Rectal smooth muscle tissue (tissue), 1 donor: ENCODE results near the gene CAPN5.
"Not testable (repeated sequence)": the region's sequence is repeated elsewhere in the genome, so short reads cannot be mapped to it uniquely, and the experiment has no call there.

Experiments used
- H3K27ac ChIP-seq: one replicate; pipeline ENCODE4 v1.7.0; 2013; ENCODE audit warnings: low read depth, low read length, inconsistent platforms
- H3K27me3 ChIP-seq: one replicate; pipeline ENCODE4 v1.7.0; 2013; ENCODE audit warnings: low read length; ENCODE audit not compliant: control insufficient read depth, insufficient read depth
- H3K36me3 ChIP-seq: one replicate; pipeline ENCODE4 v1.7.0; 2013; ENCODE audit warnings: low read length; ENCODE audit not compliant: control insufficient read depth, insufficient read depth
- H3K4me1 ChIP-seq: one replicate; pipeline ENCODE4 v1.7.0; 2013; ENCODE audit warnings: low read length; ENCODE audit not compliant: control insufficient read depth, insufficient read depth
- H3K4me3 ChIP-seq: one replicate; pipeline ENCODE4 v1.7.0; 2013; ENCODE audit warnings: low read length
- H3K9ac ChIP-seq: one replicate; pipeline ENCODE4 v1.7.0; 2013; ENCODE audit warnings: low read length

CAPN5 gene

GRCh38 chr11:77066229-77067042 lies at the start of gene CAPN5:
CAPN5 (plus strand) TSS chr11:77066971; CDS start chr11:77084887, 17,916 bp downstream.
- Histone ChIP-seq H3K27ac (peak within 1 kb of the TSS; percentile 93), H3K4me3 (peak within 1 kb of the TSS; percentile 82), H3K4me1 (peaks cover 3% of the 10 kb centered on the region), H3K36me3 (no peaks in the 10 kb centered on the region), H3K9ac (peak within 1 kb of the TSS; percentile 56), H3K27me3 (no peaks in the 10 kb centered on the region)

DNA sequence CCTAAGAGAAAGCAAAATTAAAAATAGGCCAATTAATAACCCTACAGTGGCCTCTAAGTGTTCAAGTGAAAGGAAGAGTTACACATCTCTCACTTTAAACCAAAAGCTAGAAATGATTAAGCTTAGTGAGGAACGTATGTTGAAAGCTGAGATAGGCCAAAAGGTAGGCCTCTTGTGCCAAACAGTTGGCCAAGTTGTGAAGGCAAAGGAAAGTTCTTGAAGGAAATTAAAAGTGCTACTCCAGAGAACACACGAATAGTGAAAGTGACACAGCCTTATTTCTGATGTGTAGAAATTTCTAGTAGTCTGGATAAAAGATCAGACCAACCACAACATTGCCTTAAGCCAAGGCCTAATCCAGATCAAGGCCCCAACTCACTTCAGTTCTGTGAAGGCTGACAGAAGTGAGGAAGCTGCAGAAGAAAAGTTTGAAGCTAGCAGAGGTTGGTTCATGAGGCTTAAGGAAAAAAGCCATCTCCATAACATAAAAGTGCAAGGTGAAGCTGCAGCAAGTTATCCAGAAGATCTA lies 48.3 kb upstream of the CAPN5 start:
- not testable (repeated sequence) for H3K4me1 ChIP-seq, H3K27me3 ChIP-seq, H3K4me3 ChIP-seq, H3K36me3 ChIP-seq, H3K9ac ChIP-seq, H3K27ac ChIP-seq

GRCh38 chr11:77019976-77020595 lies 46.7 kb upstream of the CAPN5 start:
- H3K36me3 ChIP-seq = no peaks in the 10 kb centered on the region
- H3K27ac ChIP-seq = no peak overlapping the region
- H3K4me1 ChIP-seq = no peaks in the 10 kb centered on the region

GRCh38 chr11:77020734-77021133 lies 46.0 kb upstream of the CAPN5 start:
- H3K27me3 ChIP-seq = no peaks in the 10 kb centered on the region
- no peak overlapping the region for H3K4me3 ChIP-seq
- no peaks in the 10 kb centered on the region for H3K4me1 ChIP-seq
- H3K27ac ChIP-seq = no peak overlapping the region
- H3K9ac ChIP-seq = no peak overlapping the region
- H3K36me3 ChIP-seq = no peaks in the 10 kb centered on the region

More at GRCh38 chr11:77019976-77020595, 46.7 kb upstream of the CAPN5 start:
- no peak overlapping the region for H3K4me3 ChIP-seq
- H3K27me3 ChIP-seq = no peaks in the 10 kb centered on the region
- H3K9ac ChIP-seq = no peak overlapping the region

- no peaks in the 10 kb centered on the region for H3K27me3 ChIP-seq
- H3K36me3 ChIP-seq = no peaks in the 10 kb centered on the region
- H3K4me3 ChIP-seq = no peak overlapping the region
- no peaks in the 10 kb centered on the region for H3K4me1 ChIP-seq
- no peak overlapping the region for H3K9ac ChIP-seq
- no peak overlapping the region for H3K27ac ChIP-seq
These were observed 42.0 kb upstream of the CAPN5 start for GRCh38 chr11:77024745-77025144.

- Histone ChIP-seq H3K27ac (no peak overlapping the region), H3K4me1 (no peaks in the 10 kb centered on the region)
These were observed 40.5 kb upstream of the CAPN5 start for GRCh38 chr11:77026221-77026620.

DNA sequence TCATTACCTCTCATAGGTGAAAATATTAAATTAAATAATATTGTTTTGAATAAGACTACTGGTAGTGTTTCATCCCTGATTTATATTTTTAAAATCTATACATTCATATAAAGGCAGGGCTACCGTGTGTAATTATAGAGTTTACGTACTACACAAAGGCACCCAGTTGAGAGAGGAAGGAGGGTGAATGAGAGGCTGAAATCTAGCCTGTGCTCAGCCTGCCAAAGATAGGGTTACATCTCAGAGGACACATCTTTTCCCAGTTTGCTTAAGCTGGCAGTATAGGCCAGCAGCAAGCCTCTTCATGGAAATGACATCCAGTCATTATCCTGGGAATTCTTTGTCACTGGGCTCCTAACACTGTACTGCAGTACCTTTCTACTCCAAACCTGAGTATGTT lies 40.0 kb upstream of the CAPN5 start:
- Histone ChIP-seq H3K27me3 (no peaks in the 10 kb centered on the region), H3K27ac (no peak overlapping the region), H3K4me1 (no peaks in the 10 kb centered on the region), H3K9ac (no peak overlapping the region), H3K36me3 (no peaks in the 10 kb centered on the region), H3K4me3 (no peak overlapping the region)

More at GRCh38 chr11:77026221-77026620, 40.5 kb upstream of the CAPN5 start:
- no peak overlapping the region for H3K9ac ChIP-seq
- no peaks in the 10 kb centered on the region for H3K27me3 ChIP-seq
- H3K36me3 ChIP-seq = no peaks in the 10 kb centered on the region
- H3K4me3 ChIP-seq = no peak overlapping the region

- Histone ChIP-seq H3K27ac (no peak overlapping the region), H3K4me1 (no peaks in the 10 kb centered on the region), H3K27me3 (no peaks in the 10 kb centered on the region), H3K4me3 (no peak overlapping the region), H3K9ac (no peak overlapping the region), H3K36me3 (no peaks in the 10 kb centered on the region)
These were observed 39.5 kb upstream of the CAPN5 start for GRCh38 chr11:77027275-77027674.

DNA sequence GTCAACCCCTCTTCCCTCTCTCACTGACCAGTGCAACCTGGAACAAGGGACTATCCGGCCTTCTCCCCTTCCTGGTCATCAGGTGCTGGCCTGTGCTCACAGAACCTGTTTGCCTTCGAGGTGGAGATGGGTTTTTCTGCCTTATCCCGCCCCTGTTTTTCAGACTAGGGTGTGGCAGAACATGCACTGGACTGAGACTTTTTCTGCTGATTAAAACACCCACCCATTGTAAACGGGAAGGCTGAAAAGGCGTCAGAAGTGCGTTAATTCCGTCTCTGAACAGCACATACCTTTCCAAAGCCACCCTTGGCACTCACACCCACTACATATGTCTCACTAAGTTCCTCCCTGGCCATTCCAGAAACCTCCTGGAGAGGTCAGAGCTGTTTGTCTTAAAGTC lies 36.9 kb upstream of the CAPN5 start:
- H3K27me3 ChIP-seq = no peaks in the 10 kb centered on the region
- H3K36me3 ChIP-seq = no peaks in the 10 kb centered on the region
- H3K27ac ChIP-seq = no peak overlapping the region
- no peaks in the 10 kb centered on the region for H3K4me1 ChIP-seq
- H3K9ac ChIP-seq = no peak overlapping the region
- H3K4me3 ChIP-seq = no peak overlapping the region

GRCh38 chr11:77030834-77031414 lies 35.8 kb upstream of the CAPN5 start:
- H3K4me3 ChIP-seq = no peak overlapping the region
- no peaks in the 10 kb centered on the region for H3K36me3 ChIP-seq
- H3K27ac ChIP-seq = no peak overlapping the region
- no peaks in the 10 kb centered on the region for H3K27me3 ChIP-seq
- no peaks in the 10 kb centered on the region for H3K4me1 ChIP-seq
- no peak overlapping the region for H3K9ac ChIP-seq

- Histone ChIP-seq H3K27ac (no peak overlapping the region), H3K4me3 (no peak overlapping the region), H3K4me1 (no peaks in the 10 kb centered on the region), H3K27me3 (no peaks in the 10 kb centered on the region), H3K9ac (no peak overlapping the region), H3K36me3 (no peaks in the 10 kb centered on the region)
These were observed 35.2 kb upstream of the CAPN5 start for GRCh38 chr11:77031599-77031998.

- Histone ChIP-seq H3K4me1 (no peaks in the 10 kb centered on the region), H3K4me3 (no peak overlapping the region), H3K36me3 (no peaks in the 10 kb centered on the region), H3K9ac (no peak overlapping the region), H3K27ac (no peak overlapping the region), H3K27me3 (peaks cover 7% of the 10 kb centered on the region)
These were observed 31.7 kb upstream of the CAPN5 start for GRCh38 chr11:77035039-77035438.
